LNCaP clone FGC (cell line): ENCODE data around the gene DENND4A.

ENCODE experiments used
- DNase-seq: peaks from one replicate; pipeline ENCODE4 v3.0.0-alpha.2; 2011; ENCODE audit warnings: low read depth
- H3K4me3 ChIP-seq: 2 replicates; pipeline ENCODE4 v1.5.1; 2011; ENCODE audit warnings: mild to moderate bottlenecking, low read depth, low read length, control low read depth
- CTCF ChIP-seq: IDR thresholded peaks from 2 replicates; pipeline ENCODE4 v1.5.1; 2012; ENCODE audit warnings: mild to moderate bottlenecking; ENCODE audit not compliant: control insufficient read depth, insufficient read depth; ENCODE audit errors: extremely low read depth

The DENND4A gene

GRCh38 chr15:65827065-65827464 lies 35.0 kb upstream of the DENND4A start:
- DNase-seq = no peak
- TF ChIP-seq CTCF = no peak
- no peak overlapping the region for H3K4me3 ChIP-seq

DNA sequence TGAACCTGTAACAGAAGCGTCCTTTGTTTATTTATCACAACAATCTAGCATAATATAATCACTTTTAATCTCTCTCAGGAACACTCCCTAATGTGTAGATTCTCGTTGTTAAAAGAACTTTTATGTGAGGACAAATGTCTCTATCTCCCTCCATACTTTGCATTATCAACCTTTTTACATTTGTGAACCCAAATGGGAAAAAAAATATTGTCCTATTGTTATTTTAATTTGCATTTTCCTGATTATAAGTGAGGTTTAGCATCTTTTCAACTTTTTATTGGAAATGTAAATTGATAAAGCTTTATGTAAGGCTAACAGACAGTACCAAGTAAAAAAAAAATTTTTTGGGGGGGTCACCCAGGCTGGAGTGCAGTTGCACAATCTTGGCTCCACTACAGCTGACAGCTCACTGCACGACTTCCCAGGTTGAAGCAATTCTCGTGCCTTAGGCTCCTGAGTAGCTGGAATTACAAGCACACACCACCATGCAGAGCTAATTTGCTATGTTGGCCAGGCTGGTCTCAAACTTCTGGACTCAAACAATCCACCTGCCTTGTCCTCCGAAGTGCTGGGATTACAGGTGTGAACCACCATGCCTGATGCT lies 33.0 kb upstream of the DENND4A start:
- no peak for DNase-seq
- TF ChIP-seq CTCF = no peak
- no peak overlapping the region for H3K4me3 ChIP-seq

GRCh38 chr15:65824031-65824743 lies 32.1 kb upstream of the DENND4A start:
- no peak overlapping the region for H3K4me3 ChIP-seq
- peak; percentile 74 for TF ChIP-seq CTCF
- no peak for DNase-seq

DNA sequence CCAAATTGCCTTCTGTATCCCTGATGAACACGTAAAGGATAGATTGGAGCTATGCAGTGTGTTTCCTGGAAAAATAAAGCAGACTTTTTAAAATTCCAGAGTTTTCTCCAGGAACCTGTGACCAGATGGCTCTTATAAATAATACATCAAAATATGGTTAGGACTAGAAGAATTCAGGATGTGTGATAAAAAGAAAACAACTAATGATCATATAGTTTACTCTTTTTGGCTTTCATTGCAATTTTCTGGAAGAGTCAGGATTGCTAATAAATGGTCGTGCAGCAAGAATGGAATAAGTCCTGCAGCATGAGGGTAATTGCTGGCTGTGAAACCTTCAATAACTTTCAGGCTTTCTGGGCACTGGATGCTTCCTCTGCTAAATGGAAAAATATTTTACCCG lies 30.2 kb upstream of the DENND4A start:
- DNase-seq = no peak
- no peak overlapping the region for H3K4me3 ChIP-seq
- TF ChIP-seq CTCF = no peak

DNA sequence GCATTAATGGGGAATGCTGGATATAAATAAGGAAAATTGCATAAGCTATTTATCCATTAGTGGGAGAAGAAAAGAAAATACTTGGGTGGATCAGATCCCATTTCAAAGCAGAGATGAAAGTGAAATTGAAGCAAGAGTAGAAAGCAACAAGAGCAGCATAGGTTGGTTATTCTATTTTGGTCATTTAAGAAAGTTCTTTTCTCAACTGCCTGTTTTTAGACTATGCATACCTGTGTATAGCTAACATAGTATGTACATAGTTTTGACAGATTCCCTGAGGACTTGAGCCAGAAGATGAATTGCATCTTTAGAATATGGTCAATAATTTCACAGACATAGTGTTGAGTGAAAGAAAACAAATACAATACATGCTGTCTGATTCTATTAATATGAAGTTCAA lies 29.0 kb upstream of the DENND4A start:
- H3K4me3 ChIP-seq = no peak overlapping the region
- TF ChIP-seq CTCF = no peak
- no peak for DNase-seq

- no peak overlapping the region for H3K4me3 ChIP-seq
- no peak for DNase-seq
- TF ChIP-seq CTCF = no peak
Observed at GRCh38 chr15:65819563-65819960, 27.5 kb upstream of the DENND4A start.
